GM12873 (cell line): ENCODE results near the gene CACNA1C.

ENCODE experiments used
- CTCF ChIP-seq: IDR thresholded peaks from 2 replicates; pipeline ENCODE4 v1.5.1; 2012; ENCODE audit warnings: low read depth, mild to moderate bottlenecking, moderate library complexity, low read length, control low read depth; ENCODE audit not compliant: insufficient read depth; ENCODE audit errors: missing control alignments

CACNA1C gene

DNA sequence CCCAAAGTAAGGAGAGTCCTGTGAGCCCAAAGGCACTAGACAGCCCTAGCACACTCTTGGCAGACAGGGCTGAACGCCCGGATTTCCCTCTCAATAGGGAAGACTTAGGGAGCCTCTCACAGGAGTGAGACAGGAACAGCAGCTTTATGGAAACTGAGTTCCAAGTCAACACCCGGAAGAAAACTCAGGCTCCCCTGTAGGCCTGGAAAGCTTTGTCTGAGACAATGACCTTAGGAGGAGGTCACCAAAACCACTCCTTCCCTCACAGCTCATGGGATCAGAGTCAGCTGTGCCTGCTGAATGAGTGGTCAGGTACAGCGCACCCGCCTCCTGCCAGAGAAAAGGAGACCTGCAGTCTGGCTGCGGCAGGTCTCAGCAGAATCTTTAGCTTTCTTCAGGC is 229.5 kb downstream of the CACNA1C start:
- TF ChIP-seq CTCF: no peak

DNA sequence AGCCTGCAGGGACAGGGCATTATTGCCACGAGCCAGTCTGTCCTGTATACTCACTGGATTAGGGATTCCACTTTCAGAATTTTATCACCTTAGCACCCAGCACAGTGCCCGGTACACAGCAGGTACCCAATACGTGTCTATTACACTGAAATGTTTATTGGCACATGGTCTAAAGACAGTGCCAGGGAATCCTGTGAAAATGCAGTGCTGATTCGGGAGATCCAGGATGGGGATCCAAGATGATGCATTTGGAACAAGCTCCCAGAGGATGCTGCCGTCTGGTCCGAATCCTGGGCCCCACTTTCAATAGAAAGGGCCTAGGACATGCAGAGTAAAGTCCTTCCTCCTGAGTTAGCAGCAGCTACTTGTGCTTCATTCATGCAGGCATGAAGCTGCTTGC is 230.7 kb downstream of the CACNA1C start:
- TF ChIP-seq CTCF: no peak

- TF ChIP-seq CTCF: no peak
Observed at GRCh38 chr12:2283916-2284315, 231.1 kb downstream of the CACNA1C start.

- no peak for TF ChIP-seq CTCF
Observed at GRCh38 chr12:2284321-2284813, 231.6 kb downstream of the CACNA1C start.

DNA sequence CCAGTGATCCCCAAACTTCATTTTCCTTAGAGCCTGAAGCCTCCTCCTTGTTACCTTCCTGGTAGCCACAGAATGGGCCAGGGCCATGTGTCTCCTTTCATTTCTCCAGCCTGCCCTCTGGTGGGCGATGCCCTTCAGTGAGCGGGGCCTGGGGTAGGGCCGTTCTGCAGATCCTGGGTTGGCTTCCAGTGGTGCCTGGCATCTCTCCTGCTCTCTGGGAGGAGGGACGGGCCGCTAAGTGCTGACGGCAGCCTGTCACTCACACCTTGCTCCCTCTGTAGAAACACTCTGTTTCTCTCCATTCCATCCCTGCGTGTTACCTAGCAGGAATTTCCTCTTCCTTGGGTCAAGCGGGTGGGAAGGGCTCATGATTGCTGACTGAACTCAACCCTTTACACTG is 232.1 kb downstream of the CACNA1C start:
- peak; percentile 73 for TF ChIP-seq CTCF

- TF ChIP-seq CTCF: no peak
Observed at GRCh38 chr12:2285462-2285861, 232.7 kb downstream of the CACNA1C start.

GRCh38 chr12:2286047-2286446 is 233.3 kb downstream of the CACNA1C start:
- TF ChIP-seq CTCF: no peak

GRCh38 chr12:2286461-2287131 is 233.8 kb downstream of the CACNA1C start:
- TF ChIP-seq CTCF: no peak
